ENCODE measurements around the gene CYP2W1.

Gene CYP2W1

DNA sequence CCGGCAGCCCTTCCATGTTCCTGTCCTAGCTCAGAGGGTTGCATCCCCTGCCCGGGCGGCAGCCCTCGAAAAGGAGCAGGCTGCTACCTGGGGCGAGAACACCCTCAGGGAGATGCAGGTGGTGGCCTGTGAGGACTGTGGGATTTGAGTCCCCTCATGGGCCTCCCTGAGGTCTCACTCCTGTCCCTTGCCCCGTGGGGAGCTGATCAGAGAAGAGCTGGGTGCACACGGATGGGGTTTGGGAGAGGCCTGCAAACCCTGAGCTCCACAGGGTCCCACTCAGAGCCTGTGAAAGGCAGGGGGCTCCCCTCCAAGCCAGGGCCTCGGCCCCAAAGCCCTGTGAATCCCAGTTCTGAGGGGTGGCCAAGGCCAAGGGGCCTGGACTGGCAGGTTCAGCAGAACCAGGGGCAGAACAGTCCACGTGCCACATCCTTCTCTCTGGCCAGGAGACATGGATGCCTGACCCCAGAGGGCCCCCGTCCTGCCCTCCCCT is 424 bp upstream of the CYP2W1 start:
- DNase-seq (ENCODE audit: low spot score) = no peak

DNA sequence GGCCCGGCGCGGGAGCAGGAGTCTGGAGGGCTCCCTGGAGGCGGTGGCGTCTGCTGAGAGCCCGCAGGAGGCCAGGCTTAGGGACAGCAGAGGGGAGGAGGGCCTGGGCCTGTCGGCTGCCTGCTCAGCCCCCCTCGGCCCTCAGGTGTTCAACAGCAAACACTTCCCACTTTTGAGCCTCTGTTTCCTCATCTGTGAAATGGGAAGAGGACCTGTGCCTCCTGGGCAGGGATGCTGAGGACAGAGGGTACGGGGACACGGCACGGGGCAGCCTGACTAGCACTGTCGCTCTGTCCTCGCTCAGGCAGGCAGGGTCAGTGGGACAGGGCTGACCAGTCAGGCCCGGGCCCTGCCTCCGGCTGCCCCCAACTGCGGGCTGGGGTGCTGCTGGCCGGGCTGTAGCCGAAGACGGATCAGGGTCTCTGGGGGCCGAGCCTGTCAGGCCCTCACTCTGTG is 663 bp downstream of the CYP2W1 start:
- DNase-seq (ENCODE audit: low spot score) = no peak

DNA sequence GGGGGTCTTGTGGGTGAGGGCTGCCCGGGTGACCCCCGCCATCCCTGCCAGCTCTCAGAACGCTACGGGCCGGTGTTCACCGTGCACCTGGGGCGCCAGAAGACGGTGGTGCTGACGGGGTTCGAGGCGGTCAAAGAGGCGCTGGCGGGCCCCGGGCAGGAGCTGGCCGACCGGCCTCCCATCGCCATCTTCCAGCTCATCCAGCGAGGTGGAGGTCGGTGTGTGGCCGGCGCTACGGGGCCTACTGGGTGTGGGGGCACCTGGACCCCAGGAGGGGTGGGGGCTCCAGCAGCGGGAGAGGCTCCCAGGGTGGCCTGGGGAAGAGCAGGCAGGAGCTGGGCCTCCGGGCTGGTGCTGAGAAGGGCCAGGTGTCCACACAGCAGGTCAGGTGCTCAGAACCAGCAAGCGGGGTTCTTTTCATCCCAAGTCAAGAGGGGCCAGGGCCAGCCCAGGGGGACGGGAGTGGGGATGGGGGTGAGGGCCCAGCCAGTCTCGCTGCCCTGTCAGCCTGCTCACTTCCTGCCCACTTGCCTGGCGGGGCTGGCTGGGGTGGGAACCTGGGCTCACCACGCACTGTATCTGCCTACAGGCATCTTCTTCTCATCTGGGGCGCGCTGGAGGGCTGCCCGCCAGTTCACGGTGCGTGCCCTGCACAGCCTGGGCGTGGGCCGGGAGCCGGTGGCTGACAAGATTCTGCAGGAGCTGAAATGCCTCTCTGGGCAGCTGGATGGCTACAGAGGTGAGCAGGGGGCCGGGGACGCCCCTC is 1.6 kb downstream of the CYP2W1 start:
- DNase-seq (ENCODE audit: low spot score) = no peak

DNA sequence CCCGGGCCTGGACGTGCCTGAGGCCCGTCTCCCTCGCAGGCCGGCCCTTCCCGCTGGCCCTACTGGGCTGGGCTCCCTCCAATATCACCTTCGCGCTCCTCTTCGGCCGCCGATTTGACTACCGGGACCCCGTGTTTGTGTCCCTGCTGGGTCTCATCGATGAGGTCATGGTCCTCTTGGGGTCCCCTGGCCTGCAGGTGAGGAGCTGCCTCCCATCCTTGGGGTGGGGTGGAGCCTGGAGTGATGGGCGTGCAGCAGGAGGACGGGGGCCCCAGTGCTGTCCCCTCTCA is 2.1 kb downstream of the CYP2W1 start:
- no peak for DNase-seq (ENCODE audit: low spot score)

DNA sequence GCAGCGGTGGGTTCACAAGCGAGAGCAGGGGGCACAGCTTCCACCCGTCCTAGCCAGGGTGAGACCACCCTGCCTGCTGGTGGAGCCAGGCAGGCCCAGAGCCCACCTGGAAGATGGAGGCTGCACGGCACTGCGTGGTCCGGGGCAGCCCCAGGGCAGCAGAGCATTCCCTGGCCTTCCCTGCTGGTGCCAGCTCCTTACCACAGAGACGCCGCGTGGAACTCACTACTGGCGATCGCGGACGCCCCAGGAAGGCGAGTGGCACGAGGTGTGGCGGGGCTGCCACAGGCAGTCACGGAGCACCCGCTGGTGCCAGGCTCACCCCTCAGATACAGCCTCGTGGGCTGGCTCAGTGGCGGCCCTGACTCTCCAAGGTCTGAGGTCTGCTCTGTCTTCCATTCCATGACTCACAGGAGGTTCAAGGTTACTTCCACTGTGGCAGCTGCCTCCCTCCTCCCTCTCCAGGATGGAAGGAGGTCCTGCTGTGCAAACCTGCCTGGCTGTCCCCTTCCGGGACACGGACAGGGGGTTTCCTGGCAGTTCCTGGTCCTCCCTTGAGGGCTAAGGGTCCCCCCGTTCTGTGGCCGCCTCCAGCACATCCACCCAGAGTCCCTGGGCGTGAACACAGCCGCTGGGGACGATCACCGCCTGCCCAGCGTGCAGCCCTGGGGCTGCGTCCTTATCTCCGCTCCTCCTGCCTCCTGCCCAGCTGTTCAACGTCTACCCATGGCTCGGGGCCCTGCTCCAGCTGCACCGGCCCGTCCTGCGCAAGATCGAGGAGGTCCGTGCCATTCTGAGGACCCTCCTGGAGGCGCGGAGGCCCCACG is 3.1 kb downstream of the CYP2W1 start:
- no peak for DNase-seq (ENCODE audit: low spot score)

DNA sequence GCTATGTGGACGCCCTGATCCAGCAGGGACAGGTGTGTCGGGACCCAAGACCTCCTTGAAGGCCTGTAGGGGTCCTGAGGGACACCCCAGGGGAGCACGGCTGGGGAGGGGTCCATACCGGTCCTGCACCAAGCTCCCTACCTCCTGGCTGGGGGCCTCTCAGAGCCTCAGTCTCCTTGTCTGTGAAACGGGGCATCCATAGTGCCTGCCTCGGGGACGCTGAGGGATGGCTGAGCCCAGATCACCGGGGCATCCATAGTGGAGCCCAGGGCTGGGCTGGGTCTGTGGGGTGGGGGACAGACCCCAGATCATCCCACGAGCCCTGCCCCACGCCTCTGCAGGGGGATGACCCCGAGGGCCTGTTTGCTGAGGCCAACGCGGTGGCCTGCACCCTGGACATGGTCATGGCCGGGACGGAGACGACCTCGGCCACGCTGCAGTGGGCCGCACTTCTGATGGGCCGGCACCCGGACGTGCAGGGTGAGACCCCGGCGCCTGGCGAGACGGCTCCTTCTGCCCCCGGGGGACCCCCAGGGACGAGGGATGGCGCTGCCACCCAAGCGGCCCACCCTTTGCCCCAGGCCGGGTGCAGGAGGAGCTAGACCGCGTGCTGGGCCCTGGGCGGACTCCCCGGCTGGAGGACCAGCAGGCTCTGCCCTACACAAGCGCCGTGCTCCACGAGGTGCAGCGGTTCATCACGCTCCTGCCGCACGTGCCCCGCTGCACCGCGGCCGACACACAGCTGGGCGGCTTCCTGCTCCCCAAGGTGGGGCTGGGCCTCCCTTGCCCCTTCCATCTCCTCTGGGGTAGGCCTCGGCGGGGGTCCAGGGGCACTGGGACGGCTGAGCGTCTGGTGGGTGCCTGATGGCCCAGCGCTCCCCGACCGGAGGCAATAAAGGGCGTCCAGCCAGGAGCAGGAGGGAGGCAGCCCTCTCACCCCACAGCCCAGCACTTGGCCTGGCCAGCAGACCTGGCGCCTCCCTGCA is 4.1 kb downstream of the CYP2W1 start:
- DNase-seq (ENCODE audit: low spot score) = no peak

DNA sequence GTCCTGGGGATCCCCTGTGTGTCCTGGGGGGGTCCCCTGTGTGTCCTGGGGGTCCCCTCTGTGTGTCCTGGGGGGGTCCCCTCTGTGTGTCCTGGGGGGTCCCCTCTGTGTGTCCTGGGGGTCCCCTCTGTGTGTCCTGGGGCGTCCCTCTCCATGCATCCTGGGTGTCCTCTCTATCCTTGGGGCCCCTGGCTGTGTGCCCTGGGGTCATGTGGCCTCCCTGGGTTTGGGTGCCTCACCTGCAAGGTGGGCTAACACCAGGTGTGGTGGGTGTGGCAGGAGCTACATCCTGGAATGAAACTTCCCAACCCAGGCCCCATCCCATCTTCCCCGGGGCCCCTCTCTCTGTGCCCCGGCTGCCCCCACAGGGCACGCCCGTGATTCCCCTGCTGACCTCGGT is 4.9 kb downstream of the CYP2W1 start:
- DNase-seq (ENCODE audit: low spot score) = no peak

DNA sequence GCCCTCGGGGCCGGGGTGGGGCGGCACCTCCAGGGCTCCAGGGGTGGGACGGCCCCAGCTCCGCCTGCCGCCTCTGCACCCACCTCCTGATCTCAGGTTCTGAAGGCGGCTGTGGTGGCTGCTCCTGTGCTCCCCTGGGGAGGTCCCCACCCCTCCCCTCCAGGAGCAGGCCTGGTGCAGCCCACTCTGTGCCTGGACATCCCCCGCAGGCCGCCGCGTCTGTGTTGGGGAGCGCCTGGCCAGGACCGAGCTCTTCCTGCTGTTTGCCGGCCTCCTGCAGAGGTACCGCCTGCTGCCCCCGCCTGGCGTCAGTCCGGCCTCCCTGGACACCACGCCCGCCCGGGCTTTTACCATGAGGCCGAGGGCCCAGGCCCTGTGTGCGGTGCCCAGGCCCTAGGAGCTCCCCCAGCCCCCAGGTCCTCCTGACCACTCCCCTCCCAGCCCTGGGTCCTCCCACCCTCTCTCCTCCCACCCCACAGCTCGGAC is 5.5 kb downstream of the CYP2W1 start:
- DNase-seq (ENCODE audit: low spot score) = no peak

DNA sequence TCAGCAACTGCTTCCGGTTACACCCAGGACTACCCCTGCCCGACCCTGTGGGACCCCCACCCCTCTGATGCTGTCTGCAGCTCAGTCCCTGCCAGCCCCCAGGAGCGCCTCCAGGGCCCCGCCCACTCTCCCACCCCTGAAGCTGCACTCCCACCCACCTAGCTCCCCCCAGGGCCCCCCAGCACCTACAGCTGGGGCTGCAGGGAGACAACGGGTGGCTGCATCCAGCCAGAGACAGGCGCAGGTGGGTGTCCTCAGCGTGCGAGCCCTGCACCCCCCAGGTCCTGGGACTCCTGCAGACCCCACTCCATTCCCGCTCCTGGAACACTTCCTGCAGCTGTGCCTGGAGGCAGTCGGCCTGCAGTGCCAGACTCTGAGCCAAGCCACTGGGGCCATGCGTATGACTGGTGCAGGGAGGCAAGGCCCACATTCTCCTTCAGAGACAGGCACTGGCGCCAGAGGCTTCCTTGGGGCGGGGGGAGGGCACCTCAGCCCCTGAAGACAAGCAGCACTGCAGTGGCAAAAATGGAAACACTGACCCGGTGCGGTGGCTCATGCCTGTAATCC is 6.1 kb downstream of the CYP2W1 start:
- DNase-seq (ENCODE audit: low spot score) = no peak

DNA sequence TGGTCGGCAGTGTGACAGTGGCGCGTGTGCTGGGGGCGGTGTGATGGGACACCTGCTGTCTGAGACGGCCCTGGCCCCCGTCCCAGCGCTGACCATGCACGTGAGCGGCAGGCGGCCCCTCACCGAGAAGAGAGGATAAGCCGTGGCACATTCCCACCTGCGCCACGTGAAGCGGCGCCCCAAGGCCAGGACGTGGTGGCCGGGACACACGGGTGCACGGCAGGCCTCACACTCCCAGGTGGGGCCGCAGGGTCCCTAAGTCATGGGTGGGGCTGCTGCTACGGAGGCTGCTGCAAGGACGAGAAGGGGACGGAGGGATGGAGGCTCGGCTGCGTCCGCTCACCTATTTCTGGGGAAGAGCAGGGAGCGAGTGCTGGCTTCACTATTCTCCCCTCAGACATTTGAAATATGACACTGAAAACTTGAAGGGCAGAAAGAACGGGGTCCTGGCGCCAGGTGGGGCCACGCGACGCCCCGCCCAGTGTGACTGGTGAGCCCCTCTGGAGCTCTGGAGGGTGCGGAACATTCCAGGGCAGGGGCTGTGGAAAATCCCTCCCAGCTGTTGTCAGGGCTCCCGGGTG is 7.5 kb downstream of the CYP2W1 start:
- no peak for DNase-seq (ENCODE audit: low spot score)

DNA sequence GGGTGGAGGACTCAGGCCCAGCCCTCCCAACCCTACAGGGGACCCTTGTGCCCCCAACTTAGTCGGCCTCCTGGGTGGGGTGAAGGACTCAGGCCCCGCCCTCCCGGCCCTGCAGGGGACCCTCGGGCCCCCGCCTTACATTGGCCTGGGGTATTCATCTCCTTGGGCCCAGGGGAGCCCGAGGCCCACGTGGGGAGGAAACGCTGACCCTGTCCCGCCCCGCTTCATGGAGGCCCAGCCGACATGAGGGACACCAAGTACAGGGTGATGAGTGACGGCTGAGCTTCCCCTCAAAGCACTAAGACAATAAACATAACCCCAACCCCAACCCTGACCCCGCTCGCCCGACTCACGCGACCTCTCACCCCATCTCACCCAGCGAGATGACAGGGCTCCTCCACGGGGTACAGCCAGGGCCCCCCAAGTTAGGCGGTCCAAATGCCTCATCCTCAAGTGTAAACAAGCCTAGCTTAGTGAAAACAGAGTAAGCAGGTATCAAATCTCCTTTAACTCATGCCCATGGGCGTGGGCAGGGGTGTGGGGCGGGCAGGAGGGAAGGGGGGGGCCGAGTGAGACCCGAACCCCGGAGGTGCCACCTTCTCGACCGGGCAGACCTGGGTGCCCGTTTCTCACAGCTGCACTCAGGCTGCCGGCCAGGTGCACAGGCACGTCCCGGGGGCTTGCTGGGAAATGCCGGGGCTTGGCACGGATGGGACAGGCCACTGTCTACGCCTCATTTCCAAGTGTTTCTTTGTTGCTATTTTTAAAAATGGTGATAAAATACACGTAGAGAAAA is 8.2 kb downstream of the CYP2W1 start:
- no peak for DNase-seq (ENCODE audit: low spot score)

DNA sequence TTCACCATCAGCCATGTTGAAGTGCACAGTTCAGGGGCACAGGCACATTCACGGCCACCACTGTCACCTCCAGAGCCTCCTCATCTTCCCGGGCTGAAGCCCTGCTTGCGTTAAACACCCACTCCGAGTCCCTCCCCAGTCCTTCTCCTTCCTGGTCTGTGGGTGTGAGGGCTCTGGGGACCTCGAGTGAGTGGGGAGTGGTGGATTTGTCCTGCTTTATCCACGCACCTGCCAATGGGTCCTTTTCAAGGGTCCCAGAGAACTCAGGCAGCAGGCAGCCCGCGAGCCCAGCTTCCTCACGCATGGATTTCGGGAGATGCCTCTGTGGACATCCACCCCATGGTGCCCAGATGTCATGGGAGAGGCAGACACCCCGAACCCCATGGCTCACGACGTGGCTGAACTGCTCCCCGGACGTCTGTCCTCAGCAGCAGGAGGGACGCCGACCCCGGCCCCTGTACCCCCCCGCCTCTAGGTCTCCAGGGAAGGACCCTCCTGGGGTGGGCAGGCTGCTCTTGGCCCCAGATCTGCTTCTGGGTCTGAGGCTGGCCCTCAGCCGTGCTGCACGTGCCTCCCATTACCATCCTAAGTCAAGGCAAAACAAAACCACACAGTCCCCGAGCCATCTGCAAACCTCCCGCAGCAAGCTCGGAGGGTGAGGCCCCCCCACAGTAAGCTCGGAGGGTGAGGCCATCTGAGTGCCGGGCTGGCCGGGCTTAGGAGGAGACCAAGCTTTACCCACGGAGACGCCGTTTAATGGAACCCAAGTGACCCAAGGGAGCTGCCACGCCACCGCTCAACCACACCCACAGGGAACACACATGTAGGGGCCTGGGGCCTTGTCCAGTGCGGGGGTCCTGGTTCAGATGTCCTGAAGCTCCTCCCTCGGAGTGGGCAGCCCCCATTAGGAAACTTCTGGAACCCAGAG is 9.0 kb downstream of the CYP2W1 start:
- DNase-seq (ENCODE audit: low spot score) = no peak

DNA sequence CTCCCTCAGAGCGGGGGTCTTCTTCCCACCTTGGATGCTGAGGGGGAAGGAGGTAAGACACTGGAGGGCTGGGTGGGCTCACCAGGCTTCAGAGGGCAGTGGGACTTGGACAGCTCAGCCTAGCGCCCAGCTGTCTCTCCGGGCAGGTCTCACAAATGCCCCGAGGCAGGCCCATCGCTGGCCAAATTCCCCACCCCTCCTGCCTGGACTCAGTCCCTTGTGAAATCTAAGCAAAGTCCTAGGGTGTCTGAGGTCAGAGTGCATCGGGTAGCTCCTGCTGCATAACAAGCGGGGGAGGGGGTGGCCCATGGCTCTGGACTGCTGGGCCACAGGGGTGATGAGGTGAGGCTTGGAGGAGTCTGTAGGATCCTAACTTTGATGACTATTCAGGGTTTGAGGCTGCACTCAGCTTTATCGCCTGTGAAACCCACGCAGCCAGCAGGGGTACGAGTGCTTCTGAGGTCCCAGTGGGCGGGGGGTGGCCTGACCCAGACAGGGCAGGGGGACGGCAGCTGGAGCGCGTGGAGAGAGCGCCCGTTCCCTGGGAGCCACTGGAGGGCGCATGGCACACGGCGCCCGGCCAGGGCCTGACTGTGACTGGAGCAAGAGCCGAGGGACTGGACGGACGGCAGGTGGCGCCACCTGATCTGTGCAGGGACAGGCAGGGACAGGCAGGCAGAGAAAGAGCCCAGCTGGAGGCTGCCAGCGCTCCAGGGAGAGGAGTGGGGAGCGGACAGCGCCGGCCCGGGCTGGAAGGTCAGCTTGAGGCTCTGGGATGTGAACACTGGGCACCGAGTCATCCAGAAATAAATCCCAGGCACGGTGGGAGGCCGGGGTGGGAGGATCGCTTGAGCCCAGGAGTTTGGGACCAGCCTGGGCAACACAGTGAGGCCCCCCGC is 10.0 kb downstream of the CYP2W1 start:
- peak; percentile 98 for DNase-seq (ENCODE audit: low spot score)

DNA sequence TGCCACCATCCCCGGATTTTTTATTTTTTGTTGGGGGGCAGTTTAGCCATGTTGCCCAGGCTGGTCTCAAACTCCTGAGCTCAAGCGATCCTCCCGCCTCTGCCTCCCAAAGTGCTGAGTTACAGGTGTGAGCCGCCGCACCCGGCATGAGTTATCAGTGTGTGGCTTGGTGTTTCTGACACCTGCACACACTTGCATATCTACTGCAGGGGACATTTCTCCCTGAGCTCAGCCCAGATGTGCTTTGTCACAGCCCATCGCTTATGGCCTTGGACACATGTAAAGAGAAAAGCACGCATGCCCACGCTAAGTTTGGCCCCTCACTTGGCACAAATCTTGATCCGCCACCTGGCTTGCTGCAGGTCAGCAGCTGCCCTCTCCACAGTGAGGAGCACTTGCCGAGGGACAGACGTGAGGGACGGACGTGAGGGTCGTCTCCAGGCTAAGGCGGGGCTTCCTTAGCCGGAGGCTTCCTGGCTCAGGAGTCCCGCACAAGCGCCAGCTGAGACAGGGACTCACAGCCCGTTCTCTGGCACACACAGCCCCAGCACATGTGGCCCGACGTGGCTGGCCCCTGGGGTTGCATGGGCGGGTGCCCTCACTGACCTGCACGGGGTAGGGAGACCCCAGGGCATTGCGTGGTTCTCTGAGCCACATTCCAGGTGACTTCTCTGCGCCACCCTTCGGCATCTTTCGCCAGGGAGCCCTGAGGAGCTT is 11.8 kb downstream of the CYP2W1 start:
- DNase-seq (ENCODE audit: low spot score) = no peak

DNA sequence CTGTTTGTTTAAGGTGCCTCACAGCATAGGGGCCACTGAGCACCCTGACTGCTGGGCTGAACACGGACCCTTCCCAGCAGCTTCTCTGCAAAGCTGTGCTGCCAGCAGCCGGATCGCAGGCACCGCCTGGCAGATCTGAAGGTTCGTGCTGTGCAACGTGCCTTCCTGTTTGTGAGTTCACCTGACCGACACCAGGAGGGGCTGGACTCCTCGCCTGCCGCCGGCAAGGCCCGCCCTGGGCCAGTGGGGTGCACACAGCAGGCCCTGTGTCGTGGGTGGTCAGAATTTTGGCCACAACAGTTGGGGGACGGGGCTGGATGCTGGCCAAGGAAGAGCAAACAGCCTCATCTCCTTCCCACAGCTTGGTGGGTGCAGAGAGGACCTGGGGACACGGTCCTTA is 12.6 kb downstream of the CYP2W1 start:
- no peak for DNase-seq (ENCODE audit: low spot score)

DNA sequence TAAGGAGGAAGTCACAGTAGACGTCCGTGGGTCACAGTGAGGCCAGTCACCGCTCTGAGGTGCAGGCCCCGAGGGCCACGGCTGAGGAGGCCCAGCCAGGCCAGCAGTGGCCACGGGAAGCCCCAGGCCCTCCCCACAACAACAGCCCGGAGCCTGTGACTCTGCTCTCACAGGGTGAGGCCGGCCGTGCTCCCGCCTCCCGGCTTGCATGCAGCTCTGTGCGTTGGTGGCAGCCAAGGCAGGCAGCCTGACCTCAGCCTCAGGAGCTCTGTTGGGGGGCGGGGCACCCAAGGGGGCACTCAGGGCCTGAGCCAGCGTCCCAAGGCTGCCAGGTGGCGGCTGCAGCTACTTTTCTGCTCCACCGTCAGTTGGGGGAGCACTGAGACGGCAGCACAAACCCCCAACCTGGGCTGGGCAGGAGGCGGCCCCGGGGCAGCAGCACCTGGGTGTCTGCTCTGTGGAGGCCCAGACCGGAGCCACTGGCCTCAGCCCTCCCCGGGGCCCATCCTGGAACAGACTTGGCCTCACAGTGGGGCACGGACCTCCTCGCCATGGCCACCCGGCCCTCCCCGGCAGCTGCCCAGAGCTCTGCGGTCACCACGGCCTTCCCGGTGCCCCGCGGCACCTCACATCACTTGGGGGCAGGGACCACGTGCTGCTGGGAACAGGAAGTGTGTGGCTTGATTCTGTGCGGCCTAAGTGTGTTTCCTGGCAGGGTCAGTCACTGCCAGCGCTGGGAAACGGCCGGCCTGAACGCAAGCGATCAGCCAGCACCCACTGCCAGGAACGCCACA is 13.3 kb downstream of the CYP2W1 start:
- DNase-seq (ENCODE audit: low spot score) = no peak
